Measurements from ENCODE around the gene SAPCD2. TPM values are rescaled to one million over a fixed set of nuclear protein-coding genes. Genes with fewer than 3 reads are reported as not detected.

The SAPCD2 gene
- total RNA-seq, 2 experiments from 2014 or later, result 0.17 to 0.19 TPM

DNA sequence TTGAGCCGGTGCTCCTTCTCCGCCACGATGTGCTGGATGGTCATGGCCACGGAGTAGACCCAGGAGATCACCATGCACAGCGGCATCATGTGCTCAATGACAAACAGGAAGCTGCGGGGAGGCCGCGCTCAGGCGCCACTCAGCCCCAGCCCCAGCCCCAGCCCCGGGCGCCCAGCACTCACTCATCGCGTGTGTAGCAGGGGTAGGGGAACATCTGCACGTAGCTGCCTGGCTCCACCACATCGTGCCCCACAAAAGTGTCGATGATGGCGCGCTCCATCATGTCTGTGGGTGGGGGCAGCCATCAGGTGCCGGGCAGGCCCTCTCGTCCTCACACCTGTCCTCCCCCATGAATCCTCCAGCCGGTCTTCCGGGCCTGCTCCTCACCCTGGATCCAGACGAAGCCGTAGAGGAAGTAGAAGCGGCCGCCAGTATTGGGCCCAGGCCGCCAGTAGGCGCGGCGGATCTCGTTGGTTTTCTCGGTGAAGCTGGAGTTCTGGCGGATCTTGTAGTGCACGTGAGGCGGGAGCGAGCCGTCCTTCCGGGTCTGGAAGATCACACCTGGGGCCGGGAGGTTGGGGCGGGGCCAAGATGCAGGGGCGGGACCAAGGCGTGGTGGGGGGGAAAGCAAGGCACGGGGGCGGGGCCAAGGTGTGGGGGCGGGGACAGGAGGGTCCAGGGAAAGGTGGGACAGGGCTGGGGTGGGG, 52.4 kb downstream of the SAPCD2 start:
- H3K9me3 Mint-ChIP-seq, result no peaks in the 10 kb centered on the region
- H3K4me3 ChIP-seq (ENCODE audit: low read length), result no peak overlapping the region
- POLR2A ChIA-PET, result no interaction called here
- intact Hi-C loops (cut with DNase I, micrococcal nuclease), result no loop called here
- H3K4me3 Mint-ChIP-seq, result no peak overlapping the region
- CTCF ChIA-PET, result no interaction called here
- no peaks in the 10 kb centered on the region for H3K27me3 Mint-ChIP-seq
- H3K27me3 ChIP-seq (ENCODE audit: control insufficient read depth in 1 of 2, insufficient read depth in 2 of 2, low read length in 2 of 2), result no peaks in the 10 kb centered on the region
- H3K27ac Mint-ChIP-seq, result no peak overlapping the region
- peaks cover 5% of the 10 kb centered on the region for H3K36me3 Mint-ChIP-seq (ENCODE audit: low read depth)
- DNase-seq, result no peak
- H3K4me1 Mint-ChIP-seq (ENCODE audit: low read depth), result peaks cover 5% of the 10 kb centered on the region
- H3K9me3 ChIP-seq (ENCODE audit: control insufficient read depth in 1 of 2, insufficient read depth in 1 of 2, low read length in 2 of 2), result no peaks in the 10 kb centered on the region
- ATAC-seq (ENCODE audit: poor library complexity), result no peak
- peaks cover 9% of the 10 kb centered on the region for H3K4me1 ChIP-seq (ENCODE audit: insufficient read depth, low read length)
- H3K36me3 ChIP-seq (ENCODE audit: insufficient read depth, low read length), result peaks cover 42% of the 10 kb centered on the region
- TF ChIP-seq, protein P1, sequence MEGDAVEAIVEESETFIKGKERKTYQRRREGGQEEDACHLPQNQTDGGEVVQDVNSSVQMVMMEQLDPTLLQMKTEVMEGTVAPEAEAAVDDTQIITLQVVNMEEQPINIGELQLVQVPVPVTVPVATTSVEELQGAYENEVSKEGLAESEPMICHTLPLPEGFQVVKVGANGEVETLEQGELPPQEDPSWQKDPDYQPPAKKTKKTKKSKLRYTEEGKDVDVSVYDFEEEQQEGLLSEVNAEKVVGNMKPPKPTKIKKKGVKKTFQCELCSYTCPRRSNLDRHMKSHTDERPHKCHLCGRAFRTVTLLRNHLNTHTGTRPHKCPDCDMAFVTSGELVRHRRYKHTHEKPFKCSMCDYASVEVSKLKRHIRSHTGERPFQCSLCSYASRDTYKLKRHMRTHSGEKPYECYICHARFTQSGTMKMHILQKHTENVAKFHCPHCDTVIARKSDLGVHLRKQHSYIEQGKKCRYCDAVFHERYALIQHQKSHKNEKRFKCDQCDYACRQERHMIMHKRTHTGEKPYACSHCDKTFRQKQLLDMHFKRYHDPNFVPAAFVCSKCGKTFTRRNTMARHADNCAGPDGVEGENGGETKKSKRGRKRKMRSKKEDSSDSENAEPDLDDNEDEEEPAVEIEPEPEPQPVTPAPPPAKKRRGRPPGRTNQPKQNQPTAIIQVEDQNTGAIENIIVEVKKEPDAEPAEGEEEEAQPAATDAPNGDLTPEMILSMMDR (IDR thresholded peaks at IDR 0.05), result no peak
- H3K27ac ChIP-seq (ENCODE audit: low read depth in 1 of 2, low read length in 2 of 2), result no peak overlapping the region

DNA sequence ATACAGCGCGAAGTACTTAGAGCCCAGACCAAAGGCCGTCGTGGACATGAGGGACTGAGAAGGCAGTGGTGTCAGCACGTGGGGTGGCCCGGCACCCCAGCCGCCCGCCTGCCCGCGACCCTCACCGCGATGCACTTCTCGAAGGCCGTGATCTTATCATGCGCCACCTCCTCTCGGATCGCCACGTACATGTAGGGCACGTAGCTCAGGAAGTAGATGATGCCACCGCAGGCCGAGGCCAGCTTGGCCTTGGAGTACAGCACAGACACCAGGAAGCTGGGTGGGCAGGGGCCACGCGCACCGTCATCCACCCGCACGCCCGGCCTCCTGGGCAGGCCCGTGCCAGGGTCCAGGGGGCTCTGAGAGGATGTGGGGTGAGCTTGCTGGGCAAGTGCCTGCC, 53.3 kb downstream of the SAPCD2 start:
- ChIA-PET CTCF (no interaction called here), POLR2A (no interaction called here)
- H3K27ac ChIP-seq (ENCODE audit: low read depth in 1 of 2, low read length in 2 of 2), result no peak overlapping the region
- H3K27me3 ChIP-seq (ENCODE audit: control insufficient read depth in 1 of 2, insufficient read depth in 2 of 2, low read length in 2 of 2), result no peaks in the 10 kb centered on the region
- H3K9me3 Mint-ChIP-seq, result no peaks in the 10 kb centered on the region
- ATAC-seq (ENCODE audit: poor library complexity), result no peak
- H3K36me3 ChIP-seq (ENCODE audit: insufficient read depth, low read length), result peaks cover 49% of the 10 kb centered on the region
- H3K36me3 Mint-ChIP-seq (ENCODE audit: low read depth), result peaks cover 5% of the 10 kb centered on the region
- no peak overlapping the region for H3K4me3 ChIP-seq (ENCODE audit: low read length)
- DNase-seq, result no peak
- peaks cover 6% of the 10 kb centered on the region for H3K4me1 ChIP-seq (ENCODE audit: insufficient read depth, low read length)
- no peak overlapping the region for H3K27ac Mint-ChIP-seq
- no peaks in the 10 kb centered on the region for H3K27me3 Mint-ChIP-seq
- no peaks in the 10 kb centered on the region for H3K9me3 ChIP-seq (ENCODE audit: control insufficient read depth in 1 of 2, insufficient read depth in 1 of 2, low read length in 2 of 2)
- peaks cover 2% of the 10 kb centered on the region for H3K4me1 Mint-ChIP-seq (ENCODE audit: low read depth)
- no peak overlapping the region for H3K4me3 Mint-ChIP-seq
- TF ChIP-seq, protein P1 (IDR thresholded peaks at IDR 0.05), result no peak
- intact Hi-C loops (cut with DNase I, micrococcal nuclease), result no loop called here

DNA sequence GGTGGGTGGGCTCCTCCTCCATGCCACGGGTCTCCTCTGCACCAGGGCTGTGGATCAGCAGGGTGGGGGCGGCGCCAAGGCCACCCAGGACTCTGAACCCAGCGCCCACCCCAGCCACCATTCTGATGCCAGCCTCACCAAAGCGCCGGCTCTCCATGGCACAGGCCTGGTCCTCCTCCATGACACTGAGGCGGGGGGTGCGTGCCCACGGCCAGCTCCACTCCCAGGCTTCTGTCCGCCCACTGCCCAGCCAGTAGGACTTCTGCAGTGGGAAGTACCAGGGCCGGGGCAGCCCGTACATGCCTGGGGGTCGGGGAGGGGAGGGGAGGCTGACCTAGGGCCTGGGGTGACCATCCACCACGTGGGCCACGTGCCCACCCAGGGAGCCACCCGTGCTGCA, 53.9 kb downstream of the SAPCD2 start:
- intact Hi-C loops (cut with DNase I, micrococcal nuclease), result no loop called here
- TF ChIP-seq, protein P1 (IDR thresholded peaks at IDR 0.05), result no peak
- Mint-ChIP-seq H3K4me1 (ENCODE audit: low read depth) (no peaks in the 10 kb centered on the region), H3K27ac (no peak overlapping the region), H3K9me3 (no peaks in the 10 kb centered on the region), H3K4me3 (no peak overlapping the region), H3K36me3 (ENCODE audit: low read depth) (peaks cover 7% of the 10 kb centered on the region), H3K27me3 (no peaks in the 10 kb centered on the region)
- DNase-seq, result no peak
- Histone ChIP-seq H3K9me3 (ENCODE audit: control insufficient read depth in 1 of 2, insufficient read depth in 1 of 2, low read length in 2 of 2) (no peaks in the 10 kb centered on the region), H3K36me3 (ENCODE audit: insufficient read depth, low read length) (peaks cover 52% of the 10 kb centered on the region), H3K27ac (ENCODE audit: low read depth in 1 of 2, low read length in 2 of 2) (no peak overlapping the region), H3K4me3 (ENCODE audit: low read length) (no peak overlapping the region), H3K4me1 (ENCODE audit: insufficient read depth, low read length) (peaks cover under 1% of the 10 kb centered on the region), H3K27me3 (ENCODE audit: control insufficient read depth in 1 of 2, insufficient read depth in 2 of 2, low read length in 2 of 2) (no peaks in the 10 kb centered on the region)
- no peak for ATAC-seq (ENCODE audit: poor library complexity)
- POLR2A ChIA-PET, result no interaction called here
- CTCF ChIA-PET, result no interaction called here

Measured in CD4-positive, alpha-beta T cell (primary cell).